Stomach (tissue), 9 donors: Measurements from ENCODE around the gene LCTL. TPM values are rescaled to one million over a fixed set of nuclear protein-coding genes. Genes with fewer than 3 reads are reported as not detected.

Experiments used
- DNase-seq, 2 donors: peaks; one replicate each; pipeline versions ENCODE4 v3.0.0 to v3.0.0-alpha.2; 2013 to 2019
- H3K27ac ChIP-seq, 5 donors: fragments of 200-600 bp in 4 of 5; sonication (generic) in 4 of 5; one replicate each; pipeline ENCODE4 v1.5.1; 2013 to 2019; ENCODE audit warnings: mild to moderate bottlenecking in 1 of 5, moderate library complexity in 1 of 5
- H3K27me3 ChIP-seq, 3 donors: fragments of 200-600 bp; sonication (generic); one replicate each; pipeline ENCODE4 v1.5.1; 2017 to 2019; ENCODE audit warnings: mixed run types in 1 of 3
- H3K36me3 ChIP-seq, 4 donors: fragments of 200-600 bp; sonication (generic); 1 replicate in 3 of 4; 2 replicates in 1 of 4; pipeline ENCODE4 v1.5.1; 2016 to 2019
- H3K4me1 ChIP-seq, 4 donors: fragments of 200-600 bp; sonication (generic); one replicate each; pipeline ENCODE4 v1.5.1; 2016 to 2019
- H3K4me3 ChIP-seq, 4 donors: fragments of 200-600 bp; sonication (generic) in 3 of 4; one replicate each; pipeline ENCODE4 v1.5.1; 2016 to 2019; ENCODE audit warnings: mild to moderate bottlenecking in 1 of 4
- H3K9me3 ChIP-seq, 4 donors: fragments of 200-600 bp; sonication (generic); one replicate each; pipeline ENCODE4 v1.5.1; 2016 to 2019
- EP300 ChIP-seq: sonication (generic); formaldehyde crosslinking; IDR thresholded peaks from one replicate; pipeline ENCODE4 v1.6.1; 2017; ENCODE audit warnings: antibody characterized with exemption
- POLR2A ChIP-seq, 4 donors: fragments of 450-650 bp; IDR thresholded peaks; one replicate each; pipeline ENCODE4 v1.6.1; 2016; ENCODE audit warnings: antibody characterized with exemption in 4 of 4, control low read depth in 2 of 4, mild to moderate bottlenecking in 1 of 4, moderate library complexity in 1 of 4
- POLR2AphosphoS5 ChIP-seq, 3 donors: sonication (generic); formaldehyde crosslinking; IDR thresholded peaks; one replicate each; pipeline ENCODE4 v1.6.1; 2016; ENCODE audit warnings: antibody characterized with exemption in 3 of 3
- WGBS, 5 donors: extraction: QIAGEN DNeasy Blood & Tissue Kit in 3 of 5; methylation state at CpG; one replicate each; pipeline versions ENCODE4 v1.1.5 to v1.1.7; 2013 to 2018; 5-methylcytosine and 5-hydroxymethylcytosine counted together
- intact Hi-C: fragments of 100-400 bp; cut with DNase I; formaldehyde crosslinking; loops from one replicate; pipeline ENCODE4 v1.15.1; 2023; ENCODE audit warnings: low total_unique reads
- polyA plus RNA-seq, 3 donors: library from polyadenylated mRNA; stranded (reverse); fragments of 200-250 nt; gene quantifications; one replicate each; pipeline ENCODE4 v1.2.3, GENCODE V29; 2013
- total RNA-seq, 5 donors: library from RNA; depleted of rRNA; stranded (reverse); fragments of >200 nt; gene quantifications; one replicate each; pipeline versions ENCODE4 v1.1.0 to v1.2.3, GENCODE V29; 2014 to 2016
- TF ChIP-seq, protein P1 (sequence below), 7 experiments: fragments of 450-650 bp in 4 of 7; fragments of 200-600 bp in 3 of 7; sonication (generic) in 3 of 7; IDR thresholded peaks; one replicate each; pipeline ENCODE4 v1.5.1; 2016 to 2019; ENCODE audit warnings: antibody characterized with exemption in 7 of 7, control low read depth in 2 of 7, mild to moderate bottlenecking in 1 of 7
- donor health status: healthy with polysubstance abuse.
- donor health status: Bipolar disorder and iron deficiency.
- donor health status: healthy.

Gene LCTL
- total and polyA plus RNA-seq, 8 donors: not detected

DNA sequence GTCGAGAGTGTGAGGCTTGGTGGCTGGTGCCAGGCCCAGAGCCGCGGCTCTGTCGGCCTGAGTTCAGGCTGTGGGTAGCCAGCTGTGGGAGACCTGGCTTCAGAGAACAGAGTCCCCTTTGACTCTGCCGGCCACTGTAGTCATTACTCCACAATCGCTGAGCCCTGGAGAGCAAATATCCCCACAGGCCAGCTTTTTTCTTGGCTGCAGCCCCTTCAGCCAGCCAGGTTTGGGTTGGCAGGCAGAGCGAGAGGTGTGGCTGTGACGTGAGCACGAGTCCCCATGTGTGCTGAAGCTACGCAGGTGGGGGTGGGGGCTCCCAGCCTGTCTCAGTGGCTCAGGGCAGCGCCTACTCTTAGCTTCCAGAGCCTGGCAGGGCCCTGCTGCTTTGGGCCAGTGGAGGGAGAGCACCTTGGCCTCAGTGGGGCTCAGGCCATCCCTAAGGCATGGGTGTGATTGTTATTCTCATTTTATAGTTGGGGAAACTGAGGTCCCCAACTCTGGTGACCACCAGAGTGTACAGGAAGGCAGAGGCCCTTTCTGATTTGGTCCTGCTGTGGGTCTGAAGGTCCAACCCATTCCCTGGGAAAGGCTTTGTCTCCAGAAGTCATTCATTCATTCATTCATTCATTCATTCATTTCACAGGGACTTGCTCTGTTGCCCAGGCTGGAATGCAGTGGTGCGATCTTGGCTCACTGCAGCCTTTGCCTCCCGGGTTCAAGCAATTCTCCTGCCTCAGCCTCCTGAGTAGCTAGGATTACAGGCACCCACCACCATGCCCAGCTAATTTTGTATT lies 45.7 kb upstream of the LCTL start:
- Histone ChIP-seq H3K9me3 (no peaks in the 10 kb centered on the region), H3K4me3 (no peak overlapping the region), H3K27me3 (no peaks in the 10 kb centered on the region), H3K4me1 (peaks cover 0 to 37% (median 18%) of the 10 kb centered on the region in 4 donors), H3K27ac (peak overlapping the region; percentile 62 to 77 (median 65)), H3K36me3 (no peaks in the 10 kb centered on the region)
- TF ChIP-seq POLR2A (IDR thresholded peaks at IDR 0.05) (no peak), EP300 (no peak), POLR2AphosphoS5 (IDR thresholded peaks at IDR 0.05) (peak in 1 of 3 donors; percentile 29)
- WGBS, 5 donors: 21 to 65% (median 41%) methylated on average over 8 to 13 of the region's 13 CpGs
- peak; percentile 89 to 91 for DNase-seq
- intact Hi-C loops: no loop called here

DNA sequence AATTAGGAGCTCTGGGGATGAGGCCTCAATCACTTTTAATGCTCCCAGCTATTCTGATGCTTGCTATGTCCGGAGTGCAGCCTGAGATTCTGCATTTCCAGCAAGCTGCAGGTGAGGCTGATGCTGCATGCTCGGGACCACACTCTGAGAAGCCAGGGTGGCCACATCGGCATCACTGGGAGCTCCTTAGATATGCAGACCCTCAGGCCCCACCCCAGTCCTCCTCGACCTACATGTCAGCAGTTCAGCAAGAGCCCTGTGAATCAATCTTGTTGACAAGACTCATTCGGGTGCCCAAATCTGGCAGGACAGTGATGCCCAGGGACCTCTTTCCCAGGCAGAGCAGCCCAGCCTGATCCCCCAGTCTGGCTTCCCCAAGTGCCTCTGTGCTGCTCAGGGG lies 44.1 kb upstream of the LCTL start:
- Histone ChIP-seq H3K4me3 (no peak overlapping the region), H3K9me3 (no peaks in the 10 kb centered on the region), H3K27ac (no peak overlapping the region), H3K4me1 (peaks cover 0 to 22% (median 12%) of the 10 kb centered on the region in 4 donors), H3K27me3 (no peaks in the 10 kb centered on the region), H3K36me3 (no peaks in the 10 kb centered on the region)
- 82 to 90% (median 88%) methylated on average over 3 to 5 of the region's 5 CpGs for WGBS, 5 donors
- no peak for DNase-seq
- intact Hi-C loops: loop anchor here (10.0 kb wide), 2 partner anchors 85 to 165 kb away; no protein-coding TSS in a partner anchor
- no peak for TF ChIP-seq EP300
- TF ChIP-seq POLR2AphosphoS5 (IDR thresholded peaks at IDR 0.05): no peak
- TF ChIP-seq, protein P1, sequence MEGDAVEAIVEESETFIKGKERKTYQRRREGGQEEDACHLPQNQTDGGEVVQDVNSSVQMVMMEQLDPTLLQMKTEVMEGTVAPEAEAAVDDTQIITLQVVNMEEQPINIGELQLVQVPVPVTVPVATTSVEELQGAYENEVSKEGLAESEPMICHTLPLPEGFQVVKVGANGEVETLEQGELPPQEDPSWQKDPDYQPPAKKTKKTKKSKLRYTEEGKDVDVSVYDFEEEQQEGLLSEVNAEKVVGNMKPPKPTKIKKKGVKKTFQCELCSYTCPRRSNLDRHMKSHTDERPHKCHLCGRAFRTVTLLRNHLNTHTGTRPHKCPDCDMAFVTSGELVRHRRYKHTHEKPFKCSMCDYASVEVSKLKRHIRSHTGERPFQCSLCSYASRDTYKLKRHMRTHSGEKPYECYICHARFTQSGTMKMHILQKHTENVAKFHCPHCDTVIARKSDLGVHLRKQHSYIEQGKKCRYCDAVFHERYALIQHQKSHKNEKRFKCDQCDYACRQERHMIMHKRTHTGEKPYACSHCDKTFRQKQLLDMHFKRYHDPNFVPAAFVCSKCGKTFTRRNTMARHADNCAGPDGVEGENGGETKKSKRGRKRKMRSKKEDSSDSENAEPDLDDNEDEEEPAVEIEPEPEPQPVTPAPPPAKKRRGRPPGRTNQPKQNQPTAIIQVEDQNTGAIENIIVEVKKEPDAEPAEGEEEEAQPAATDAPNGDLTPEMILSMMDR (IDR thresholded peaks at IDR 0.05): no peak
- no peak for TF ChIP-seq POLR2A (IDR thresholded peaks at IDR 0.05)

DNA sequence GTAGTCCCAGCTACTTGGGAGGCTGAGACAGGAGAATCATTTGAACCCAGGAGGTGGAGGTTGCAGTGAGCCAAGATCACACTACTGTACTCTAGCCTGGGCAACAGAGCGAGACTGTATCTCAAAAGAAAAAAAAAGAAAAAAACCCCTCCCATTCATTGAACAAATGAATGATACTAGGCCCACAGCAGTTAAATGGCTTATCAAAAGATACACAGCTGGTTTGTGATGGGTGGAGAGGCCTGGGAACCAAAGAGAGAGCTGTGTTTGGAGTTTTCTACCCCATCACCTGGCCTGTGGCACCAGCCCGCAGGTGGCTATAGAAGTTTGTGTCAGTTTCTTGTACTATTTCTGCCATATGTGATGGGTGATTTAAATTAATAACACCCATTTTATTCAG lies 43.1 kb upstream of the LCTL start:
- TF ChIP-seq, protein P1 (IDR thresholded peaks at IDR 0.05): no peak
- TF ChIP-seq POLR2A (IDR thresholded peaks at IDR 0.05) (no peak), POLR2AphosphoS5 (IDR thresholded peaks at IDR 0.05) (no peak), EP300 (no peak)
- Histone ChIP-seq H3K4me1 (peaks cover 0 to 18% (median 11%) of the 10 kb centered on the region in 4 donors), H3K9me3 (no peaks in the 10 kb centered on the region), H3K36me3 (no peaks in the 10 kb centered on the region), H3K4me3 (no peak overlapping the region), H3K27me3 (no peaks in the 10 kb centered on the region), H3K27ac (no peak overlapping the region)
- no peak for DNase-seq
- intact Hi-C loops: loop anchor here (10.0 kb wide), 2 partner anchors 86 to 166 kb away; no protein-coding TSS in a partner anchor
- 63 to 90% (median 75%) methylated on average over 2 of the region's 2 CpGs for WGBS, 5 donors

DNA sequence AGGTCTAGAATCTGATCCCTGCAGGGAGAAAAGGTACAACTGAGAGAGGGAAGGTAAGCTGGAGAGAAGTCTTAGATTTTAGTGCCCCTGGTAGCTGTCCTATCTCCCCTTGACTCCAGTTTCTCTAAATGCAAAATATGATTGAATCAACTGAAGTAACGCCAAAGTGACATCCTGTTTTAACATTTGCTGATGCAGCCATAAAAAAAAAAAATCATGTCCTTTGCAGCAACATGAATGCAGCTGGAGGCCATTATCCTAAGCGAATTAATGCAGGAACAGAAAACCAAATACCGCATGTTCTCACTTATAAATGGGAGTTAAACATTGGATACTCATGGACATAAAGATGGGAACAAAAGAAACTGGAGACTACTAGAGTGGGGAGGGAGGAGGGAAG lies 42.4 kb upstream of the LCTL start:
- DNase-seq: no peak
- Histone ChIP-seq H3K4me1 (peaks cover 0 to 18% (median 6%) of the 10 kb centered on the region in 4 donors), H3K4me3 (no peak overlapping the region), H3K9me3 (no peaks in the 10 kb centered on the region), H3K27ac (no peak overlapping the region), H3K27me3 (no peaks in the 10 kb centered on the region), H3K36me3 (no peaks in the 10 kb centered on the region)
- TF ChIP-seq EP300 (no peak), POLR2AphosphoS5 (IDR thresholded peaks at IDR 0.05) (no peak), POLR2A (IDR thresholded peaks at IDR 0.05) (no peak)
- TF ChIP-seq, protein P1 (IDR thresholded peaks at IDR 0.05): no peak
- intact Hi-C loops: loop anchor here (10.0 kb wide), 2 partner anchors 87 to 167 kb away; no protein-coding TSS in a partner anchor
- WGBS, 5 donors: 85 to 87% (median 87%) methylated on average over 3 of the region's 3 CpGs
